HepG2 (cell line): ENCODE results near the gene GDPGP1. TPM values are rescaled to one million over a fixed set of nuclear protein-coding genes. Genes with fewer than 3 reads are reported as not detected.

Experiments used
- ATAC-seq: fragments of 200-7000 bp; cut with Tn5 transposase; 3 replicates; pipeline ENCODE4 v1.9.1; 2020; ENCODE audit warnings: mild to moderate bottlenecking, moderate library complexity
- BruUV-seq: library from RNA; stranded (reverse); fragments of 400-500 nt; replicated peaks from 2 replicates; lab custom pipeline; 2021; lab: Mats Ljungman, UMichigan
- CTCF ChIA-PET: fragments of 300-600 bp; formaldehyde crosslinking; extraction: SDS; loops from one replicate; lab custom pipeline; 2021; ENCODE audit warnings: low total read pairs, inconsistent platforms, low intra/inter-chr PET ratio; lab: Yijun Ruan, JAX
- POLR2A ChIA-PET: fragments of 350-600 bp; sonication (Branson Sonifier 250); formaldehyde crosslinking; loops from one replicate; lab custom pipeline; 2020; ENCODE audit warnings: antibody characterized with exemption, inconsistent platforms; lab: Yijun Ruan, JAX
- DNase-seq: peaks from one replicate; pipeline ENCODE4 v3.0.0-alpha.2; 2015; ENCODE audit warnings: low spot score
- FAIRE-seq: peaks from 3 replicates; lab custom pipeline; 2011; peaks lifted over from hg19 to GRCh38; lab: Jason Lieb, UNC
- H2AFZ ChIP-seq: one replicate; pipeline ENCODE4 v1.6.1; 2011; ENCODE audit warnings: low read length, inconsistent platforms
- H3K27ac ChIP-seq: fragments of 300-600 bp; 3 replicates; pipeline ENCODE4 v1.8.0; 2011; ENCODE audit warnings: mixed run types, mild to moderate bottlenecking, mixed read lengths, low read length, inconsistent platforms; ENCODE audit not compliant: insufficient read depth; ENCODE audit errors: extremely low read length
- H3K27me3 ChIP-seq, 2 experiments: fragments of 200-600 bp in 1 of 2; 2 replicates in 1 of 2; 3 replicates in 1 of 2; pipeline versions ENCODE4 v1.6.0 to v1.8.0; 2011; ENCODE audit warnings: low read length in 2 of 2, mild to moderate bottlenecking in 2 of 2, moderate library complexity in 2 of 2, inconsistent platforms in 1 of 2; ENCODE audit not compliant: insufficient read depth in 2 of 2, control insufficient read depth in 1 of 2
- H3K36me3 ChIP-seq, 2 experiments: fragments of 200-600 bp in 1 of 2; replicated peaks in 1 of 2; 2 replicates in 1 of 2; 3 replicates in 1 of 2; pipeline versions ENCODE4 v1.5.1 to v1.8.0; 2011; ENCODE audit warnings: low read length in 2 of 2, inconsistent platforms in 1 of 2; ENCODE audit not compliant: insufficient read depth in 2 of 2, control insufficient read depth in 1 of 2
- H3K4me1 ChIP-seq: 2 replicates; pipeline ENCODE4 v1.5.1; 2012; ENCODE audit warnings: low read length, inconsistent platforms; ENCODE audit not compliant: insufficient read depth
- H3K4me2 ChIP-seq: 2 replicates; pipeline ENCODE4 v1.6.0; 2011; ENCODE audit warnings: low read depth, low read length, inconsistent platforms
- H3K4me3 ChIP-seq, 3 experiments: fragments of 200-600 bp in 1 of 3; sonication (generic), shearing (Covaris generic) in 1 of 3; replicated peaks in 1 of 3; 2 replicates each; pipeline ENCODE4 v1.5.1; 2011 to 2016; ENCODE audit warnings: low read length in 3 of 3, inconsistent platforms in 2 of 3, low read depth in 2 of 3, mild to moderate bottlenecking in 2 of 3, control low read depth in 1 of 3, mixed read lengths in 1 of 3; ENCODE audit not compliant: insufficient read depth in 1 of 3
- H3K79me2 ChIP-seq: one replicate; pipeline ENCODE4 v1.6.1; 2011; ENCODE audit warnings: low read length, inconsistent platforms; ENCODE audit not compliant: insufficient read depth
- H3K9ac ChIP-seq: 2 replicates; pipeline ENCODE4 v1.6.0; 2011; ENCODE audit warnings: mild to moderate bottlenecking, low read depth, low read length, inconsistent platforms; ENCODE audit not compliant: insufficient read depth
- H3K9me3 ChIP-seq: 2 replicates; pipeline ENCODE4 v1.5.1; 2012; ENCODE audit warnings: mild to moderate bottlenecking, low read length
- H4K20me1 ChIP-seq: 2 replicates; pipeline ENCODE4 v1.6.0; 2011; ENCODE audit warnings: inconsistent platforms, mild to moderate bottlenecking, low read length, moderate library complexity; ENCODE audit not compliant: insufficient read depth
- ATF7-NPFF ChIP-seq: sonication (generic); formaldehyde crosslinking; IDR thresholded peaks from 2 replicates; pipeline ENCODE4 v1.8.1; 2023; ENCODE audit warnings: mild to moderate bottlenecking, low read depth, missing genetic modification reagents, moderate library complexity
- MEF2D ChIP-seq: sonication (generic); formaldehyde crosslinking; IDR thresholded peaks from 2 replicates; pipeline ENCODE4 v1.5.1; 2020; ENCODE audit warnings: mild to moderate bottlenecking, missing genetic modification reagents
- MYNN ChIP-seq: sonication (generic); formaldehyde crosslinking; IDR thresholded peaks from 2 replicates; pipeline ENCODE4 v1.4.0; 2020; ENCODE audit warnings: mild to moderate bottlenecking, low read depth, missing genetic modification reagents
- MYPOP ChIP-seq: sonication (generic); formaldehyde crosslinking; IDR thresholded peaks from 2 replicates; pipeline ENCODE4 v1.8.1; 2023; ENCODE audit warnings: mild to moderate bottlenecking, moderate library complexity, missing genetic modification reagents
- RAD21 ChIP-seq: fragments of 450-650 bp; formaldehyde crosslinking; IDR thresholded peaks from 2 replicates; pipeline ENCODE4 v1.5.0; 2020; ENCODE audit warnings: mild to moderate bottlenecking
- REL ChIP-seq: sonication (generic); formaldehyde crosslinking; conservative IDR thresholded peaks from 2 replicates; pipeline ENCODE4 v1.8.0; 2022; ENCODE audit warnings: mild to moderate bottlenecking, missing genetic modification reagents, moderate library complexity
- STAG1 ChIP-seq: sonication (generic); formaldehyde crosslinking; IDR thresholded peaks from 2 replicates; pipeline ENCODE4 v1.4.0; 2020; ENCODE audit warnings: missing genetic modification reagents
- ZBTB20 ChIP-seq: sonication (generic); formaldehyde crosslinking; IDR thresholded peaks from 2 replicates; pipeline ENCODE4 v1.8.1; 2023; ENCODE audit warnings: missing genetic modification reagents, low read depth, mild to moderate bottlenecking, borderline replicate concordance
- ZBTB21 ChIP-seq: sonication (generic); formaldehyde crosslinking; IDR thresholded peaks from 2 replicates; pipeline ENCODE4 v1.4.0; 2020; ENCODE audit warnings: missing genetic modification reagents
- ZNF10 ChIP-seq: sonication (generic); formaldehyde crosslinking; IDR thresholded peaks from 2 replicates; pipeline ENCODE4 v1.4.0; 2020; ENCODE audit warnings: mild to moderate bottlenecking, low read depth, missing genetic modification reagents, borderline replicate concordance
- WGBS: methylation state at CpG from one replicate; pipeline ENCODE4 v1.1.6; 2017; ENCODE audit warnings: low lambda C conversion rate; 5-methylcytosine and 5-hydroxymethylcytosine counted together
- in situ Hi-C: cut with HindIII; loops from 2 replicates; pipeline ENCODE4 v1.10.0; 2017; ENCODE audit warnings: low pct_unique_long_range_greater_than_20kb; ENCODE audit not compliant: extremely low pct_ligation_motif_present
- intact Hi-C: fragments of 100-400 bp; cut with micrococcal nuclease; formaldehyde crosslinking; loops from one replicate; pipeline ENCODE4 v1.10.0; 2022; ENCODE audit not compliant: unreplicated experiment
- polyA plus RNA-seq, 8 experiments: library from polyadenylated mRNA; depleted of rRNA in 3 of 8; stranded (reverse) in 7 of 8; unstranded in 1 of 8; fragments of >200 nt; fragmentation: Illumina TruSeq in 4 of 8; extraction: Trizol in 4 of 8; gene quantifications; 2 replicates each; pipeline versions ENCODE4 v1.2.1 to v1.2.3, GENCODE V29; 2011 to 2016; ENCODE audit warnings: low read depth in 4 of 8, missing spikeins in 1 of 8, mixed read lengths in 1 of 8; ENCODE audit not compliant: insufficient read depth in 1 of 8
- total RNA-seq, 5 experiments: library from RNA; depleted of rRNA; stranded (reverse); fragments of >200 nt; fragmentation: Illumina TruSeq; extraction: Trizol; gene quantifications; 2 replicates each; pipeline ENCODE4 v1.2.3, GENCODE V29; 2016; ENCODE audit warnings: low read depth in 1 of 5
- TF ChIP-seq, protein P1 (sequence below): sonication (generic); formaldehyde crosslinking; IDR thresholded peaks from 2 replicates; pipeline ENCODE4 v1.5.0; 2020; ENCODE audit warnings: mild to moderate bottlenecking, missing genetic modification reagents, borderline replicate concordance
- TF ChIP-seq, protein P2 (sequence below): sonication (generic); formaldehyde crosslinking; IDR thresholded peaks from 2 replicates; pipeline ENCODE4 v1.5.0; 2020; ENCODE audit warnings: mild to moderate bottlenecking, missing genetic modification reagents, moderate library complexity

Gene GDPGP1
- total and polyA plus RNA-seq, 2 of the 13 experiments (the other 11 are each of a cell fraction or from before 2014, with no cell fraction given), result 1.5 to 4.3 TPM

- BruUV-seq, result no TSS peak
- 0 out of 2 replicates have a peak overlapping the region, but pooled peaks have one; percentile 70 for H3K4me2 ChIP-seq
- peaks cover 11% of the 10 kb centered on the region for H3K4me1 ChIP-seq
- no peaks in the 10 kb centered on the region for H3K79me2 ChIP-seq
- H3K27ac ChIP-seq, result no peak overlapping the region
- FAIRE-seq (no peak), DNase-seq (no peak), ATAC-seq (no peak)
- TF ChIP-seq ZNF10 (CRISPR knock-in tag) (no peak), MYNN (CRISPR knock-in tag) (no peak), ZBTB21 (no peak), ZBTB20 (CRISPR knock-in tag) (no peak), RAD21 (CRISPR knock-in tag) (no peak), ATF7-NPFF (CRISPR knock-in tag) (no peak), REL (CRISPR knock-in tag) (no peak)
- 37% methylated on average over 3 of the region's 6 CpGs for WGBS
- in situ Hi-C loops (no loop called here), intact Hi-C loops (no loop called here)
- H3K36me3 ChIP-seq, result no peaks in the 10 kb centered on the region
- ChIA-PET POLR2A (no interaction called here), CTCF (no interaction called here)
- H3K27me3 ChIP-seq, result no peaks in the 10 kb centered on the region; a peak in 1 of 5 replicates
- no peak overlapping the region for H3K4me3 ChIP-seq
- H3K9me3 ChIP-seq, result no peaks in the 10 kb centered on the region
- H2AFZ ChIP-seq, result no peak overlapping the region
- no peaks in the 10 kb centered on the region for H4K20me1 ChIP-seq
- H3K9ac ChIP-seq, result no peak overlapping the region
Observed at GRCh38 chr15:90294159-90294558, 60.1 kb downstream of the GDPGP1 start.

GRCh38 chr15:90294601-90295269, 60.7 kb downstream of the GDPGP1 start:
- ATAC-seq, result peak; percentile 79
- no TSS peak for BruUV-seq
- WGBS, result 15% methylated on average over 16 of the region's 16 CpGs
- no peak overlapping the region for H3K27ac ChIP-seq
- intact Hi-C loops (no loop called here), in situ Hi-C loops (no loop called here)
- H3K4me1 ChIP-seq, result peaks cover 11% of the 10 kb centered on the region
- FAIRE-seq, result no peak
- no peak for DNase-seq
- no peaks in the 10 kb centered on the region for H4K20me1 ChIP-seq
- ChIA-PET CTCF (no interaction called here), POLR2A (no interaction called here)
- H3K79me2 ChIP-seq, result no peaks in the 10 kb centered on the region
- peak; percentile 39 for TF ChIP-seq STAG1 (CRISPR knock-in tag)
- TF ChIP-seq, protein P1, sequence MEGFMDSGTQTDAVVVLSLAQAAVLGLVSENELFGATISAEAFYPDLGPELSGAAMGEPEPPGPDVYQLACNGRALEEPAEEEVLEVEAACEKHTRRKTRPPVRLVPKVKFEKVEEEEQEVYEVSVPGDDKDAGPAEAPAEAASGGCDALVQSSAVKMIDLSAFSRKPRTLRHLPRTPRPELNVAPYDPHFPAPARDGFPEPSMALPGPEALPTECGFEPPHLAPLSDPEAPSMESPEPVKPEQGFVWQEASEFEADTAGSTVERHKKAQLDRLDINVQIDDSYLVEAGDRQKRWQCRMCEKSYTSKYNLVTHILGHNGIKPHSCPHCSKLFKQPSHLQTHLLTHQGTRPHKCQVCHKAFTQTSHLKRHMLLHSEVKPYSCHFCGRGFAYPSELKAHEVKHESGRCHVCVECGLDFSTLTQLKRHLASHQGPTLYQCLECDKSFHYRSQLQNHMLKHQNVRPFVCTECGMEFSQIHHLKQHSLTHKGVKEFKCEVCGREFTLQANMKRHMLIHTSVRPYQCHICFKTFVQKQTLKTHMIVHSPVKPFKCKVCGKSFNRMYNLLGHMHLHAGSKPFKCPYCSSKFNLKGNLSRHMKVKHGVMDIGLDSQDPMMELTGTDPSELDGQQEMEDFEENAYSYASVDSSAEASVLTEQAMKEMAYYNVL (CRISPR knock-in tag), result no peak
- no peak for TF ChIP-seq MEF2D
- TF ChIP-seq, protein P2, sequence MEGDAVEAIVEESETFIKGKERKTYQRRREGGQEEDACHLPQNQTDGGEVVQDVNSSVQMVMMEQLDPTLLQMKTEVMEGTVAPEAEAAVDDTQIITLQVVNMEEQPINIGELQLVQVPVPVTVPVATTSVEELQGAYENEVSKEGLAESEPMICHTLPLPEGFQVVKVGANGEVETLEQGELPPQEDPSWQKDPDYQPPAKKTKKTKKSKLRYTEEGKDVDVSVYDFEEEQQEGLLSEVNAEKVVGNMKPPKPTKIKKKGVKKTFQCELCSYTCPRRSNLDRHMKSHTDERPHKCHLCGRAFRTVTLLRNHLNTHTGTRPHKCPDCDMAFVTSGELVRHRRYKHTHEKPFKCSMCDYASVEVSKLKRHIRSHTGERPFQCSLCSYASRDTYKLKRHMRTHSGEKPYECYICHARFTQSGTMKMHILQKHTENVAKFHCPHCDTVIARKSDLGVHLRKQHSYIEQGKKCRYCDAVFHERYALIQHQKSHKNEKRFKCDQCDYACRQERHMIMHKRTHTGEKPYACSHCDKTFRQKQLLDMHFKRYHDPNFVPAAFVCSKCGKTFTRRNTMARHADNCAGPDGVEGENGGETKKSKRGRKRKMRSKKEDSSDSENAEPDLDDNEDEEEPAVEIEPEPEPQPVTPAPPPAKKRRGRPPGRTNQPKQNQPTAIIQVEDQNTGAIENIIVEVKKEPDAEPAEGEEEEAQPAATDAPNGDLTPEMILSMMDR (CRISPR knock-in tag), result peak; percentile 50
- TF ChIP-seq MYPOP (CRISPR knock-in tag), result no peak
- H3K27me3 ChIP-seq, result no peaks in the 10 kb centered on the region; a peak in 1 of 5 replicates
- no peak overlapping the region for H3K4me2 ChIP-seq
- no peak overlapping the region for H3K9ac ChIP-seq
- no peaks in the 10 kb centered on the region for H3K9me3 ChIP-seq
- no peak overlapping the region for H3K4me3 ChIP-seq
- no peaks in the 10 kb centered on the region for H3K36me3 ChIP-seq
- H2AFZ ChIP-seq, result no peak overlapping the region
